GM12878 (cell line): Measurements from ENCODE around the gene TMPRSS9. TPM values are rescaled to one million over a fixed set of nuclear protein-coding genes. Genes with fewer than 3 reads are reported as not detected.

Experiments used
- ATAC-seq: fragments of 200-7000 bp; cut with Tn5 transposase; 3 replicates; pipeline ENCODE4 v1.9.1; 2020; ENCODE audit warnings: mild to moderate bottlenecking, moderate library complexity
- BruUV-seq: library from RNA; stranded (reverse); fragments of 400-500 nt; replicated peaks from 2 replicates; lab custom pipeline; 2021; lab: Mats Ljungman, UMichigan
- CTCF ChIA-PET: fragments of 300-600 bp; sonication (Branson Sonifier 250); formaldehyde crosslinking; extraction: SDS; loops from one replicate; lab custom pipeline; 2021; ENCODE audit warnings: inconsistent platforms; lab: Yijun Ruan, JAX
- POLR2A ChIA-PET: fragments of 350-600 bp; formaldehyde crosslinking; extraction: SDS; loops from one replicate; lab custom pipeline; 2021; ENCODE audit warnings: inconsistent platforms; lab: Charles Lee
- RAD21 ChIA-PET: fragments of 300-600 bp; sonication (Branson Sonifier 250); formaldehyde crosslinking; loops from one replicate; lab custom pipeline; 2023; ENCODE audit warnings: antibody characterized with exemption; ENCODE audit not compliant: unreplicated experiment; lab: Charles Lee
- SMC1A ChIA-PET: fragments of 300-600 bp; sonication (Branson Sonifier 250); formaldehyde crosslinking; loops from one replicate; lab custom pipeline; 2023; ENCODE audit not compliant: unreplicated experiment, uncharacterized antibody; lab: Charles Lee
- DNase-seq: peaks from one replicate; pipeline ENCODE4 v3.0.0-alpha.2; 2011; ENCODE audit warnings: low read depth, low spot score
- FAIRE-seq: peaks from 3 replicates; lab custom pipeline; 2011; peaks lifted over from hg19 to GRCh38; lab: Jason Lieb, UNC
- H2AFZ ChIP-seq: 2 replicates; pipeline ENCODE4 v1.6.0; 2011; ENCODE audit warnings: low read depth, low read length, control low read depth; ENCODE audit not compliant: control insufficient read depth
- H3K27ac ChIP-seq: 2 replicates; pipeline ENCODE4 v1.5.1; 2011; ENCODE audit warnings: control low read depth; ENCODE audit not compliant: control insufficient read depth, insufficient read depth
- H3K27me3 ChIP-seq, 2 experiments: replicated peaks in 1 of 2; 2 replicates each; pipeline versions ENCODE4 v1.6.0 to v1.6.1; 2011; ENCODE audit warnings: low read length in 1 of 2; ENCODE audit not compliant: control insufficient read depth in 2 of 2, insufficient read depth in 2 of 2
- H3K36me3 ChIP-seq, 2 experiments: 2 replicates each; pipeline ENCODE4 v1.5.1; 2011; ENCODE audit warnings: low read length in 1 of 2; ENCODE audit not compliant: control insufficient read depth in 2 of 2, insufficient read depth in 2 of 2
- H3K4me1 ChIP-seq: 2 replicates; pipeline ENCODE4 v1.6.1; 2011; ENCODE audit warnings: mild to moderate bottlenecking, low read length, moderate library complexity, mixed read lengths; ENCODE audit not compliant: control insufficient read depth, insufficient read depth
- H3K4me2 ChIP-seq: 2 replicates; pipeline ENCODE4 v1.6.0; 2011; ENCODE audit warnings: control low read depth; ENCODE audit not compliant: control insufficient read depth, insufficient read depth
- H3K4me3 ChIP-seq: fragments of 200-600 bp; sonication (generic); 2 replicates; pipeline ENCODE4 v1.5.1; 2016
- H3K79me2 ChIP-seq: 2 replicates; pipeline ENCODE4 v1.6.0; 2011; ENCODE audit warnings: low read length; ENCODE audit not compliant: control insufficient read depth, insufficient read depth
- H3K9ac ChIP-seq: 2 replicates; pipeline ENCODE4 v1.8.0; 2011; ENCODE audit warnings: low read length, control low read depth, mixed read lengths; ENCODE audit not compliant: control insufficient read depth, insufficient read depth
- H3K9me3 ChIP-seq: replicated peaks from 3 replicates; pipeline ENCODE4 v1.5.1; 2011; ENCODE audit warnings: mild to moderate bottlenecking, low read length; ENCODE audit not compliant: control insufficient read depth, insufficient read depth
- H4K20me1 ChIP-seq: 2 replicates; pipeline ENCODE4 v1.6.0; 2011; ENCODE audit not compliant: control insufficient read depth, insufficient read depth
- BACH1 ChIP-seq: fragments of 450-650 bp; IDR thresholded peaks from 2 replicates; pipeline ENCODE4 v1.6.1; 2017; ENCODE audit warnings: mild to moderate bottlenecking, borderline replicate concordance
- E2F8 ChIP-seq: fragments of 450-650 bp; IDR thresholded peaks from 2 replicates; pipeline ENCODE4 v1.6.1; 2018; ENCODE audit warnings: mild to moderate bottlenecking, low read depth, moderate library complexity; ENCODE audit not compliant: partially characterized antibody
- FOXK2 ChIP-seq: fragments of 450-650 bp; IDR thresholded peaks from 2 replicates; pipeline ENCODE4 v1.6.1; 2017; ENCODE audit warnings: mild to moderate bottlenecking, moderate library complexity
- GATAD2B ChIP-seq: fragments of 450-650 bp; conservative IDR thresholded peaks from 2 replicates; pipeline ENCODE4 v1.6.1; 2017; ENCODE audit warnings: low read depth, mild to moderate bottlenecking, moderate library complexity
- HDAC2 ChIP-seq: fragments of 200-600 bp; sonication (generic); IDR thresholded peaks from 2 replicates; pipeline ENCODE4 v1.6.1; 2017
- IKZF1 ChIP-seq: fragments of 450-650 bp; conservative IDR thresholded peaks from 2 replicates; pipeline ENCODE4 v1.6.1; 2017; ENCODE audit warnings: antibody characterized with exemption, mild to moderate bottlenecking
- NR2F1 ChIP-seq: fragments of 450-650 bp; conservative IDR thresholded peaks from 2 replicates; pipeline ENCODE4 v1.6.1; 2017; ENCODE audit warnings: mild to moderate bottlenecking
- NRF1 ChIP-seq: conservative IDR thresholded peaks from 2 replicates; pipeline ENCODE4 v1.6.1; 2011; ENCODE audit warnings: mild to moderate bottlenecking, low read depth, low read length, improper control_type of control experiment
- PML ChIP-seq: IDR thresholded peaks from 2 replicates; pipeline ENCODE4 v1.6.1; 2012; ENCODE audit warnings: low read length, inconsistent platforms
- RBBP5 ChIP-seq: fragments of 200-600 bp; sonication (generic); conservative IDR thresholded peaks from 2 replicates; pipeline ENCODE4 v1.6.1; 2016
- USF2 ChIP-seq: IDR thresholded peaks from 2 replicates; pipeline ENCODE4 v1.6.1; 2011; ENCODE audit warnings: low read depth, low read length, improper control_type of control experiment, borderline replicate concordance
- YY1 ChIP-seq: IDR thresholded peaks from 2 replicates; pipeline ENCODE4 v1.6.1; 2011; ENCODE audit warnings: low read depth, mild to moderate bottlenecking, low read length
- ZNF207 ChIP-seq: fragments of 450-650 bp; IDR thresholded peaks from 2 replicates; pipeline ENCODE4 v1.6.1; 2014; ENCODE audit warnings: antibody characterized with exemption, mild to moderate bottlenecking, borderline replicate concordance
- ZNF384 ChIP-seq: IDR thresholded peaks from 2 replicates; pipeline ENCODE4 v1.6.1; 2012; ENCODE audit warnings: low read depth, mild to moderate bottlenecking, low read length, improper control_type of control experiment, borderline replicate concordance
- ZSCAN29 ChIP-seq: fragments of 450-650 bp; IDR thresholded peaks from 2 replicates; pipeline ENCODE4 v1.6.1; 2017; ENCODE audit warnings: mild to moderate bottlenecking, moderate library complexity
- WGBS: methylation state at CpG from one replicate; pipeline ENCODE4 v1.1.6; 2016; ENCODE audit warnings: low lambda C conversion rate; ENCODE audit not compliant: insufficient replicate concordance, insufficient coverage; ENCODE audit errors: missing lambda C conversion rate; 5-methylcytosine and 5-hydroxymethylcytosine counted together
- in situ Hi-C: fragments of 300-500 bp; cut with MboI; formaldehyde crosslinking; loops from 9 replicates; pipeline ENCODE4 v1.14.3; 2018; ENCODE audit warnings: mixed read lengths
- intact Hi-C: fragments of 100-400 bp; cut with micrococcal nuclease; formaldehyde crosslinking; loops from one replicate; pipeline ENCODE4 v1.14.2; 2022; ENCODE audit not compliant: unreplicated experiment
- polyA plus RNA-seq, 11 experiments: library from polyadenylated mRNA; depleted of rRNA in 4 of 11; unstranded in 6 of 11; stranded (reverse) in 5 of 11; fragments of >200 nt; fragmentation: Nextera tagmentation in 4 of 11; fragmentation: Illumina TruSeq in 1 of 11; extraction: Ambion mirVana in 4 of 11; extraction: Trizol in 1 of 11; gene quantifications; 1 replicate in 1 of 11; 2 replicates in 10 of 11; pipeline versions ENCODE4 v1.2.1 to v1.2.3, GENCODE V29; 2011 to 2016; ENCODE audit warnings: inconsistent platforms in 2 of 11, missing spikeins in 2 of 11, low read depth in 1 of 11
- total RNA-seq, 4 experiments: library from RNA; depleted of rRNA in 3 of 4; stranded (reverse); fragments of >200 nt in 3 of 4; fragmentation: Illumina TruSeq in 1 of 4; extraction: Trizol in 1 of 4; gene quantifications; 2 replicates each; pipeline versions ENCODE4 v1.2.1 to v1.2.3, GENCODE V29; 2013 to 2021

Gene TMPRSS9
- total and polyA plus RNA-seq, 10 of the 15 experiments (the other 5 are each of a cell fraction or from before 2014, with no cell fraction given) = 0.24 TPM; not detected in 9

- WGBS = 90% methylated on average over 28 of the region's 29 CpGs
- Histone ChIP-seq H3K79me2 (no peaks in the 10 kb centered on the region), H3K9me3 (no peaks in the 10 kb centered on the region), H3K4me2 (no peak overlapping the region), H4K20me1 (no peaks in the 10 kb centered on the region), H3K27me3 (no peaks in the 10 kb centered on the region), H3K4me1 (no peaks in the 10 kb centered on the region), H2AFZ (no peak overlapping the region), H3K36me3 (peaks cover 0 to 6% of the 10 kb centered on the region in 2 experiments; a peak in 2 of 4 replicates), H3K27ac (no peak overlapping the region)
- no peak for FAIRE-seq
- BruUV-seq = no TSS peak
- intact Hi-C loops (no loop called here), in situ Hi-C loops (no loop called here)
- SMC1A ChIA-PET = no interaction called here
- RAD21 ChIA-PET = no interaction called here
- CTCF ChIA-PET = no interaction called here
- TF ChIP-seq ZNF207 (no peak), FOXK2 (no peak), IKZF1 (no peak), RBBP5 (no peak)
- TF ChIP-seq, all 136 proteins: peak for 0
- H3K4me3 ChIP-seq = no peak overlapping the region
- POLR2A ChIA-PET = no interaction called here
- no peak overlapping the region for H3K9ac ChIP-seq
- ATAC-seq (no peak), DNase-seq (no peak)
Observed at GRCh38 chr19:2342656-2343288, 17.3 kb upstream of the TMPRSS9 start.

GRCh38 chr19:2343289-2343982 lies 16.6 kb upstream of the TMPRSS9 start:
- H3K9ac ChIP-seq = no peak overlapping the region
- WGBS = 92% methylated on average over 31 of the region's 31 CpGs
- H3K27ac ChIP-seq = no peak overlapping the region
- peaks cover 0 to 6% of the 10 kb centered on the region in 2 experiments; a peak in 2 of 4 replicates for H3K36me3 ChIP-seq
- ChIA-PET SMC1A (no interaction called here), RAD21 (no interaction called here), CTCF (no interaction called here), POLR2A (no interaction called here)
- intact Hi-C loops = no loop called here
- H4K20me1 ChIP-seq = no peaks in the 10 kb centered on the region
- no peaks in the 10 kb centered on the region for H3K9me3 ChIP-seq
- in situ Hi-C loops = no loop called here
- DNase-seq (no peak), FAIRE-seq (no peak), ATAC-seq (no peak)
- no peaks in the 10 kb centered on the region for H3K4me1 ChIP-seq
- H3K27me3 ChIP-seq = no peaks in the 10 kb centered on the region
- no peak overlapping the region for H2AFZ ChIP-seq
- no peaks in the 10 kb centered on the region for H3K79me2 ChIP-seq
- no TSS peak for BruUV-seq
- no peak overlapping the region for H3K4me2 ChIP-seq
- H3K4me3 ChIP-seq = no peak overlapping the region
- TF ChIP-seq PML (no peak), ZNF384 (no peak), GATAD2B (no peak), RBBP5 (no peak), NR2F1 (no peak), E2F8 (no peak), YY1 (no peak), HDAC2 (no peak), BACH1 (no peak), NRF1 (no peak), USF2 (no peak), ZSCAN29 (no peak)
